H1 (cell line): ENCODE measurements around the gene MAB21L3. TPM values are rescaled to one million over a fixed set of nuclear protein-coding genes. Genes with fewer than 3 reads are reported as not detected.

Experiments
- CTCF ChIA-PET: fragments of 300-600 bp; sonication (Branson Sonifier 250); formaldehyde crosslinking; loops from one replicate; lab custom pipeline; 2021; ENCODE audit not compliant: partially characterized antibody; lab: Charles Lee
- POLR2A ChIA-PET: fragments of 300-600 bp; sonication (Branson Sonifier 250); formaldehyde crosslinking; loops from one replicate; lab custom pipeline; 2021; ENCODE audit warnings: inconsistent platforms; ENCODE audit not compliant: partially characterized antibody; lab: Charles Lee
- DNase-seq, 2 experiments: peaks; one replicate each; pipeline versions ENCODE4 v3.0.0 to v3.0.0-alpha.2; 2010 to 2022; ENCODE audit warnings: low spot score in 2 of 2, low read depth in 1 of 2, mixed read lengths in 1 of 2
- FAIRE-seq: peaks from 2 replicates; lab custom pipeline; 2011; peaks lifted over from hg19 to GRCh38; lab: Jason Lieb, UNC
- H2AFZ ChIP-seq: 2 replicates; pipeline ENCODE4 v1.8.1; 2012; ENCODE audit warnings: low read length, inconsistent platforms
- H2AK5ac ChIP-seq: 2 replicates; pipeline ENCODE4 v1.6.1; 2013; ENCODE audit warnings: low read depth, low read length
- H2BK120ac ChIP-seq: replicated peaks from 2 replicates; pipeline ENCODE3; 2013; ENCODE audit warnings: low read depth, low read length, inconsistent platforms
- H2BK12ac ChIP-seq: 2 replicates; pipeline ENCODE4 v1.6.1; 2013; ENCODE audit warnings: low read depth, low read length
- H2BK15ac ChIP-seq: 2 replicates; pipeline ENCODE4 v1.6.1; 2013; ENCODE audit warnings: low read length
- H2BK20ac ChIP-seq: 2 replicates; pipeline ENCODE4 v1.6.1; 2013; ENCODE audit warnings: low read length
- H2BK5ac ChIP-seq: 2 replicates; pipeline ENCODE4 v1.6.1; 2013; ENCODE audit warnings: low read depth, low read length
- H3K14ac ChIP-seq: 2 replicates; pipeline ENCODE4 v1.6.1; 2013; ENCODE audit warnings: inconsistent platforms; ENCODE audit not compliant: insufficient read length
- H3K18ac ChIP-seq: 2 replicates; pipeline ENCODE4 v1.6.1; 2013; ENCODE audit warnings: low read length; ENCODE audit errors: extremely low read depth
- H3K23ac ChIP-seq: 2 replicates; pipeline ENCODE4 v1.6.1; 2013; ENCODE audit warnings: inconsistent platforms; ENCODE audit not compliant: insufficient read length
- H3K23me2 ChIP-seq: 2 replicates; pipeline ENCODE4 v1.6.1; 2013; ENCODE audit warnings: low read depth, low read length
- H3K27ac ChIP-seq: 2 replicates; pipeline ENCODE4 v1.6.1; 2011; ENCODE audit warnings: low read depth, low read length, inconsistent platforms
- H3K27me3 ChIP-seq, 4 experiments: replicated peaks in 1 of 4; 1 replicate in 1 of 4; 2 replicates in 3 of 4; pipeline versions ENCODE4 v1.6.1 to v1.8.1; 2011 to 2013; ENCODE audit warnings: low read length in 3 of 4, mild to moderate bottlenecking in 3 of 4, inconsistent platforms in 2 of 4, mixed read lengths in 2 of 4, moderate library complexity in 1 of 4; ENCODE audit not compliant: control insufficient read depth in 3 of 4, insufficient read depth in 3 of 4; ENCODE audit errors: extremely low read depth in 1 of 4
- H3K36me3 ChIP-seq, 4 experiments: 2 replicates each; pipeline versions ENCODE4 v1.6.1 to v1.8.1; 2011 to 2013; ENCODE audit warnings: mild to moderate bottlenecking in 4 of 4, low read length in 3 of 4, moderate library complexity in 2 of 4, control low read depth in 1 of 4, inconsistent platforms in 1 of 4; ENCODE audit not compliant: insufficient read depth in 4 of 4, control insufficient read depth in 2 of 4
- H3K4ac ChIP-seq: replicated peaks from 2 replicates; pipeline ENCODE3; 2013; ENCODE audit warnings: low read length, low read depth, mixed read lengths, inconsistent platforms; ENCODE audit not compliant: insufficient read length
- H3K4me1 ChIP-seq, 4 experiments: replicated peaks in 1 of 4; 1 replicate in 1 of 4; 2 replicates in 3 of 4; pipeline versions ENCODE4 v1.6.1 to v1.8.1; 2011 to 2013; ENCODE audit warnings: low read length in 3 of 4, inconsistent platforms in 2 of 4, mixed read lengths in 1 of 4; ENCODE audit not compliant: insufficient read depth in 4 of 4, control insufficient read depth in 3 of 4
- H3K4me2 ChIP-seq, 2 experiments: 2 replicates each; pipeline versions ENCODE4 v1.6.1 to v1.8.1; 2011 to 2013; ENCODE audit warnings: low read depth in 2 of 2, low read length in 2 of 2, control low read depth in 1 of 2, inconsistent platforms in 1 of 2, mild to moderate bottlenecking in 1 of 2; ENCODE audit not compliant: insufficient read depth in 1 of 2
- H3K4me3 ChIP-seq, 4 experiments: fragments of 200-600, 300-600 bp in 1 of 4; sonication (generic), shearing (Covaris generic), sonication (Bioruptor Twin) in 1 of 4; 2 replicates each; pipeline versions ENCODE4 v1.5.1 to v1.8.1; 2011 to 2016; ENCODE audit warnings: low read length in 4 of 4, low read depth in 3 of 4, control low read depth in 2 of 4, inconsistent platforms in 2 of 4, mild to moderate bottlenecking in 2 of 4, mixed read lengths in 1 of 4, moderate library complexity in 1 of 4; ENCODE audit not compliant: insufficient read depth in 2 of 4; ENCODE audit errors: extremely low read depth in 1 of 4
- H3K56ac ChIP-seq: replicated peaks from 2 replicates; pipeline ENCODE3; 2013; ENCODE audit warnings: low read depth, mild to moderate bottlenecking, mixed read lengths, low read length, inconsistent platforms; ENCODE audit not compliant: insufficient read length
- H3K79me1 ChIP-seq: 2 replicates; pipeline ENCODE4 v1.6.1; 2013; ENCODE audit warnings: low read depth, low read length, control low read depth
- H3K79me2 ChIP-seq, 2 experiments: 2 replicates each; pipeline versions ENCODE4 v1.6.1 to v1.8.1; 2012 to 2013; ENCODE audit warnings: low read length in 2 of 2, mild to moderate bottlenecking in 2 of 2, inconsistent platforms in 1 of 2; ENCODE audit not compliant: insufficient read depth in 2 of 2, control insufficient read depth in 1 of 2
- H3K9ac ChIP-seq, 4 experiments: replicated peaks in 1 of 4; 1 replicate in 1 of 4; 2 replicates in 3 of 4; pipeline versions ENCODE4 v1.6.1 to v1.8.1; 2011 to 2013; ENCODE audit warnings: low read depth in 3 of 4, low read length in 3 of 4, control low read depth in 2 of 4, mild to moderate bottlenecking in 2 of 4, moderate library complexity in 2 of 4, inconsistent platforms in 1 of 4; ENCODE audit errors: extremely low read depth in 1 of 4
- H3K9me3 ChIP-seq, 2 experiments: 2 replicates each; pipeline versions ENCODE4 v1.6.1 to v1.8.1; 2012 to 2013; ENCODE audit warnings: mild to moderate bottlenecking in 2 of 2, moderate library complexity in 2 of 2, control low read depth in 1 of 2, inconsistent platforms in 1 of 2, low read depth in 1 of 2, low read length in 1 of 2, mixed read lengths in 1 of 2; ENCODE audit not compliant: insufficient read depth in 2 of 2
- H4K20me1 ChIP-seq, 2 experiments: replicated peaks in 1 of 2; 2 replicates each; pipeline versions ENCODE3 to v1.8.1; 2011 to 2013; ENCODE audit warnings: inconsistent platforms in 2 of 2, low read length in 2 of 2, mild to moderate bottlenecking in 1 of 2; ENCODE audit not compliant: insufficient read depth in 2 of 2, control insufficient read depth in 1 of 2
- H4K5ac ChIP-seq: 2 replicates; pipeline ENCODE4 v1.6.1; 2013; ENCODE audit warnings: low read length, low read depth, mixed read lengths, inconsistent platforms; ENCODE audit not compliant: insufficient read length
- H4K8ac ChIP-seq: 2 replicates; pipeline ENCODE4 v1.8.0; 2013; ENCODE audit warnings: mild to moderate bottlenecking, moderate library complexity, low read length, inconsistent platforms; ENCODE audit not compliant: insufficient read depth; ENCODE audit errors: extremely low read depth
- H4K91ac ChIP-seq: replicated peaks from 2 replicates; pipeline ENCODE3; 2013; ENCODE audit warnings: low read length, mixed read lengths, inconsistent platforms; ENCODE audit not compliant: insufficient read length
- BCL11A ChIP-seq, 2 experiments: IDR thresholded peaks; one replicate each; pipeline ENCODE4 v1.6.1; 2011; ENCODE audit warnings: low read depth in 2 of 2, low read length in 2 of 2, mild to moderate bottlenecking in 2 of 2
- SUZ12 ChIP-seq: fragments of 200-600 bp; sonication (generic); IDR thresholded peaks from 2 replicates; pipeline ENCODE4 v1.6.1; 2012; ENCODE audit warnings: mild to moderate bottlenecking, inconsistent platforms, low read length, moderate library complexity, mixed read lengths
- WGBS, 2 experiments: shearing (Covaris generic) in 1 of 2; methylation state at CpG; one replicate each; pipeline versions ENCODE4 v1.1.6 to v1.1.7; 2013 to 2015; ENCODE audit warnings: low lambda C conversion rate in 2 of 2, mixed read lengths in 2 of 2, inconsistent platforms in 1 of 2, low coverage in 1 of 2, missing lambda C conversion rate in 1 of 2; ENCODE audit not compliant: insufficient replicate concordance in 2 of 2, insufficient coverage in 1 of 2, insufficient read length in 1 of 2; ENCODE audit errors: extremely low coverage in 1 of 2, missing lambda C conversion rate in 1 of 2; 5-methylcytosine and 5-hydroxymethylcytosine counted together
- polyA plus RNA-seq, 7 experiments: library from polyadenylated mRNA; depleted of rRNA in 3 of 7; stranded (reverse) in 5 of 7; unstranded in 2 of 7; fragments of >200 nt in 5 of 7; fragments of 200-250 nt in 2 of 7; gene quantifications; 1 replicate in 5 of 7; 2 replicates in 1 of 7; 4 replicates in 1 of 7; pipeline versions ENCODE4 v1.2.1 to v1.2.3, GENCODE V29; 2011 to 2013; ENCODE audit warnings: missing spikeins in 2 of 7, mixed read lengths in 2 of 7
- total RNA-seq: library from RNA; stranded (reverse); fragmentation: NEBNext Ultra II Directional; extraction: Animal tissue kit (Norgen Biotek cat#: 25700); gene quantifications from 2 replicates; pipeline ENCODE4 v1.2.1, GENCODE V29; 2021

The MAB21L3 gene
- total and polyA plus RNA-seq, 2 of the 8 experiments (the other 6 are each of a cell fraction or from before 2014, with no cell fraction given) = not detected

DNA sequence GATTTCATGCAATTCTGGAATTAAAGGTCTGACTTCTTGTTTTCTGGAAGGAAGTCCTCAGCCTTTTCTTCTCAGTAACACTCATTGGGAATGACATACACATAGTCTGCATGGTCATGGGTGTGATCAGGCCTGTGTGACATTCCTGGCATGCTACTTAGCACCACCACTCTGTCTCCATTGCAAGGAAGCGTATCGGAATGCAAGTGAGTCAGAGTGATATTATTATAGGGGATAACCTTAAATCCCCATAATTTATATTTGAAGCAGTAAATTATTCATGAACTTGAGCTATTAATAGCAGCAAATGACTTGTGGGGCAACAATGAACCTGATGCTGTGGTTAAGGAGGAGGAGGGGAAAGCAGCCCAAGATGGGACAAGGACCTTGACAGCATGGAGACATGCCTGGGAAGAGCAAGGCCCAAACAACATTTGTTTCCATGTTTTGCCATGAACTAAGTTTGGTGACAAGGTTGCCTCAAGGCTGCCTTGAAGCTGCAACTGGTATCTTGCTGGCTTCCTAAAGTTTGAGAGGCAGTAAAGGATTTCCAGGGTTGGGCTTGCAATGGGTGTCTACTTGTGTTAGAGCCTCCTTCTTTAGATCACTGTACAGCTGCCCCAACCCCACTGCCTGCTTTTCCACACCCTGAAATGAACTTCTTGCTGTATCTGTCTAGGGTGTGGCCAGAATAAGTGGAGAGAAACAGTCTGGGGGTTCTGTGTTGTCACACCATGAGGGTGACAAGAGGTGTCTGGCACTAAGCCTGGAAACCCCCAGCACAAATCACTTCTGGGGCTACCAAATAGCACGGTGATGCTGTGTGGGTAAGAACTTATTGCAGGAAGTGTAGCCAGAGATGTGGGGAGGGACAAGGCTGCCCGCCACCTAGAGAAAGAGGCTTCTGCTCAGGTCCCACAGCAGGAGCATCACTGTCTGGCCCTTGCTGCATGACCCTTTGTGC, 4.6 kb downstream of the MAB21L3 start:
- DNase-seq (no peak), FAIRE-seq (no peak)
- H3K27ac ChIP-seq = no peak overlapping the region
- H3K23me2 ChIP-seq = no peaks in the 10 kb centered on the region
- no peak overlapping the region for H3K4me2 ChIP-seq
- no peak overlapping the region for H2AFZ ChIP-seq
- H2BK15ac ChIP-seq = no peak overlapping the region
- H3K4me3 ChIP-seq = no peak overlapping the region
- no peak overlapping the region for H3K56ac ChIP-seq
- WGBS, 2 experiments = 88% methylated on average over 4 of the region's 4 CpGs; no CpG with 5 or more reads in 1 of the 2 experiments
- no peak overlapping the region for H3K23ac ChIP-seq
- no peak overlapping the region for H4K91ac ChIP-seq
- H4K8ac ChIP-seq = no peak overlapping the region
- POLR2A ChIA-PET = no interaction called here
- H3K79me1 ChIP-seq = no peaks in the 10 kb centered on the region
- H3K9ac ChIP-seq = no peak overlapping the region
- H2AK5ac ChIP-seq = no peak overlapping the region
- no peaks in the 10 kb centered on the region for H3K4me1 ChIP-seq
- CTCF ChIA-PET = no interaction called here
- no peak overlapping the region for H2BK120ac ChIP-seq
- H3K18ac ChIP-seq = no peak overlapping the region
- H3K4ac ChIP-seq = no peak overlapping the region
- no peak overlapping the region for H2BK20ac ChIP-seq
- no peaks in the 10 kb centered on the region for H3K79me2 ChIP-seq
- no peak overlapping the region for H2BK5ac ChIP-seq
- peaks cover 0 to 1% (median 0%) of the 10 kb centered on the region in 4 experiments; a peak in 1 of 7 replicates for H3K27me3 ChIP-seq
- H4K20me1 ChIP-seq = no peaks in the 10 kb centered on the region
- no peaks in the 10 kb centered on the region for H3K36me3 ChIP-seq
- H3K9me3 ChIP-seq = no peaks in the 10 kb centered on the region
- H4K5ac ChIP-seq = no peak overlapping the region
- H3K14ac ChIP-seq = no peak overlapping the region
- TF ChIP-seq BCL11A (IDR thresholded peaks at IDR 0.05; ENCODE audit: low read depth in 2 of 2, low read length in 2 of 2) (no peak), SUZ12 (no peak)
- no peak overlapping the region for H2BK12ac ChIP-seq
